Thoracic aorta (tissue), 2 donors: Measurements from ENCODE around the gene PIGT. TPM values are rescaled to one million over a fixed set of nuclear protein-coding genes. Genes with fewer than 3 reads are reported as not detected.

Experiments
- ATAC-seq: fragments of 150-250 bp; one replicate; pipeline ENCODE4 v1.8.0; 2017; ENCODE audit warnings: low read depth; ENCODE audit not compliant: insufficient number of reproducible peaks, low FRiP score
- DNase-seq: peaks from one replicate; pipeline ENCODE4 v3.0.0-alpha.2; 2020; ENCODE audit warnings: low spot score
- H3K27ac ChIP-seq, 2 donors: fragments of 200-600 bp; sonication (generic); 1 replicate in 1 of 2; 2 replicates in 1 of 2; pipeline ENCODE4 v1.5.1; 2016; ENCODE audit warnings: mild to moderate bottlenecking in 2 of 2, moderate library complexity in 2 of 2
- H3K27me3 ChIP-seq: fragments of 200-600 bp; sonication (generic); replicated peaks from 2 replicates; pipeline ENCODE4 v1.6.0; 2016; ENCODE audit warnings: mild to moderate bottlenecking; ENCODE audit not compliant: insufficient read depth
- H3K36me3 ChIP-seq: fragments of 200-600 bp; sonication (generic); one replicate; pipeline ENCODE4 v1.5.1; 2016
- H3K4me1 ChIP-seq, 2 donors: fragments of 200-600 bp; sonication (generic); 1 replicate in 1 of 2; 2 replicates in 1 of 2; pipeline versions ENCODE4 v1.5.1 to v1.6.0; 2016; ENCODE audit warnings: low read depth in 2 of 2, mild to moderate bottlenecking in 1 of 2; ENCODE audit not compliant: control insufficient read depth in 1 of 2
- H3K4me3 ChIP-seq: fragments of 200-600 bp; sonication (generic); 2 replicates; pipeline ENCODE4 v1.5.1; 2016; ENCODE audit warnings: mild to moderate bottlenecking
- H3K9me3 ChIP-seq: fragments of 200-600 bp; sonication (generic); 2 replicates; pipeline ENCODE4 v1.5.1; 2016
- total RNA-seq, 2 donors: library from RNA; depleted of rRNA; stranded (reverse); fragments of >200 nt; gene quantifications; one replicate each; pipeline versions ENCODE4 v1.1.0 to v1.2.3, GENCODE V29; 2016
- TF ChIP-seq, protein P1 (sequence below): fragments of 200-600 bp; sonication (generic); IDR thresholded peaks from one replicate; pipeline ENCODE4 v1.5.1; 2019; ENCODE audit warnings: antibody characterized with exemption

Gene PIGT
- total RNA-seq, 2 donors from 2014 or later: 117 to 169 TPM

DNA sequence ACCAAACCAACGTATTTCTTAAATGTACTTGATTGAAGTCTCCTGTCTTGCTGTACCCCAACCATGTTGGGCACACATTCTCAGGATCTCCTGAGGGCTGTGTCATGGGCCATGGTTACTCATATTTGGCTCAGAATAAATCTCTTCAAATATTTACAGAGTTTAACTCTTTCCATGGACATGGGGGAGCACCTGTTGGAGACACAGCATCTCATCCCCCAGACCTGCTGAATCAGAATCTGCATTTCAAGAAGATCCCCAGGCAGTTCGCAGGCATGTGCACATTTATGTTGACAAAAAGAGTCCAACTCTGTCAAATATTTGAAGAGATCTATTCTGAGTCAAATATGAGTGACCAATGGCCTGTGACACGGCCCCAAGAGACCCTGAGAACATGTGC is 24.5 kb downstream of the PIGT start:
- DNase-seq: no peak
- TF ChIP-seq, protein P1, sequence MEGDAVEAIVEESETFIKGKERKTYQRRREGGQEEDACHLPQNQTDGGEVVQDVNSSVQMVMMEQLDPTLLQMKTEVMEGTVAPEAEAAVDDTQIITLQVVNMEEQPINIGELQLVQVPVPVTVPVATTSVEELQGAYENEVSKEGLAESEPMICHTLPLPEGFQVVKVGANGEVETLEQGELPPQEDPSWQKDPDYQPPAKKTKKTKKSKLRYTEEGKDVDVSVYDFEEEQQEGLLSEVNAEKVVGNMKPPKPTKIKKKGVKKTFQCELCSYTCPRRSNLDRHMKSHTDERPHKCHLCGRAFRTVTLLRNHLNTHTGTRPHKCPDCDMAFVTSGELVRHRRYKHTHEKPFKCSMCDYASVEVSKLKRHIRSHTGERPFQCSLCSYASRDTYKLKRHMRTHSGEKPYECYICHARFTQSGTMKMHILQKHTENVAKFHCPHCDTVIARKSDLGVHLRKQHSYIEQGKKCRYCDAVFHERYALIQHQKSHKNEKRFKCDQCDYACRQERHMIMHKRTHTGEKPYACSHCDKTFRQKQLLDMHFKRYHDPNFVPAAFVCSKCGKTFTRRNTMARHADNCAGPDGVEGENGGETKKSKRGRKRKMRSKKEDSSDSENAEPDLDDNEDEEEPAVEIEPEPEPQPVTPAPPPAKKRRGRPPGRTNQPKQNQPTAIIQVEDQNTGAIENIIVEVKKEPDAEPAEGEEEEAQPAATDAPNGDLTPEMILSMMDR: no peak
- H3K4me3 ChIP-seq: no peak overlapping the region
- no peaks in the 10 kb centered on the region for H3K36me3 ChIP-seq
- H3K27me3 ChIP-seq: no peaks in the 10 kb centered on the region
- no peak for ATAC-seq
- no peak overlapping the region for H3K27ac ChIP-seq
- H3K4me1 ChIP-seq: peaks cover 0 to 7% of the 10 kb centered on the region in 2 donors
- no peaks in the 10 kb centered on the region for H3K9me3 ChIP-seq

DNA sequence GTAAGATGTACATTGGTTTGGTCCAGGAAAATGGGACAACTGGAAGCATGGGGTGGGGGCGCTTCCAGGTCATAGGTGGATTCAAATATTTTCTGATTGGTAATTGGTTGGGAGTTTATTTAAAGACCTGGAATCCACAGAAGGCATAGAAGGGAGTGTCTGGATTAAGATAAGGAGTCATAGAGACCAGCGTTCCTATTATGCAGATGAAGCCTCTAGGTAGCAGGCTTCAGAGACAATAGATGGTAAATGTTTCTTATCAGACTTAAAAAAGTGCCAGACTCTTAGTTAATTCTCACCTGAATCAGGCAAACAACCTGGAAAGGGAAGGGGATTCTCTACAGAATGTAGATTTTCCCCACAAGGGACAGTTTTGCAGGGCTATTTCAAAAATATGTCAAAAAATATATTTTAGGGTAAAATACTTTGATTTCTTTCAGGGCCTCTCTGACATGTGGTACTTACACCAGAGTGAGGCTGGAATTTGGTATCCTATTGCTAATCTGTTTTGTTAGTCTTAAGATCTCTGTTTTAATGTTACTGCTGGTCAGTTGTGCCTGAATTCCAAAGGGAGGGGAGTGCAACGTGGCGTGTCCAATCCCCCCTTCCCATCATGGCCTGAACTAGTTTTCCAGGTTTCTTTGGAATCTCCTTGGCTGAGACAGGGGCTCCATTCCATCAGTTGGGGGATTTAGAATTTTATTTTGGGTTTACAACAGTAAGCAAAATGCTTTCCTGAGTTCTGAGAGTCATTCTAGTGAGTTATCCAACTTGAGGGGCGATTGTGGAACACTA is 25.1 kb downstream of the PIGT start:
- TF ChIP-seq, protein P1: no peak
- DNase-seq (no peak), ATAC-seq (no peak)
- Histone ChIP-seq H3K36me3 (no peaks in the 10 kb centered on the region), H3K4me1 (peaks cover 0 to 6% of the 10 kb centered on the region in 2 donors), H3K27me3 (no peaks in the 10 kb centered on the region), H3K27ac (no peak overlapping the region), H3K4me3 (no peak overlapping the region), H3K9me3 (no peaks in the 10 kb centered on the region)

DNA sequence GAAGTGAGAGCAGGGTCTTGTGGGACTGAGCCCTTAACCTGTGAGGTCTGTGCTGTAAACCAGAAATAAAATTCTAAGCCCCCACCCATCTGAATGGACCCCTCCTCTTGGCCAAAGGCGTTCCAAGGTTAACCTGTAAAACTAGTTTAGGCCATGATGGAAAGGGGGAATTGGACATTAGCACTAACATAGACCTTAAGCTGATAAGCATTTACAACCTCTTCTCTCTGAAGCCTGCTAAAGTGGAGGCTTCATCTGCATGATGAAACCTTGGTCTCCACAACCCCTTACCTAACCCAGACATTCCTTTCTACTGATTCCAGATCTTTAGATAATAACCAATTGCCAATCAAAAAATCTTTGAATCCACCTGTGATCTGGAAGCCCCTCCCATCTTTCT is 25.8 kb downstream of the PIGT start:
- Histone ChIP-seq H3K9me3 (no peaks in the 10 kb centered on the region), H3K27me3 (no peaks in the 10 kb centered on the region), H3K4me1 (no peaks in the 10 kb centered on the region), H3K36me3 (no peaks in the 10 kb centered on the region), H3K27ac (no peak overlapping the region), H3K4me3 (no peak overlapping the region)
- no peak for ATAC-seq
- no peak for DNase-seq
- TF ChIP-seq, protein P1: no peak

DNA sequence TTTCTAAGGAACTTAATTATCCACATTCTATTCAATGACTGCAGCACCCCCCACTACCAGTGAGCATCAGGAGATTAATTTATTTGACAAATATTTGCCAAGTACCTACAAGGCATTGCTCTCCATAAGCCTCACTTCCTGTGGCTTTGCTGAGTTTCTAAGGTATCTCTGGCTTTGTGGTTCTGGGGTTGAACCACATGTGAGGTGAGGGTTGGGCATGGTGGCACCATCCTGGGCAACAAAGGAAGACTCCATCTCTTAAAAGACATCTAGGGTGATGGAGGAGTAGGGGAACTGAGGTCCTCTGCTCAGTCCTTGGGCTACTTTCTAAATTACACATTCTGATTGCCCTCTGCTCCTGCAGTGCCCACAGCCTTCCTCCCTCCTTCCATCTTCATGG is 28.1 kb downstream of the PIGT start:
- ATAC-seq: no peak
- TF ChIP-seq, protein P1: no peak
- DNase-seq: no peak
- Histone ChIP-seq H3K9me3 (no peaks in the 10 kb centered on the region), H3K4me1 (peaks cover 2 to 3% of the 10 kb centered on the region in 2 donors), H3K4me3 (no peak overlapping the region), H3K36me3 (no peaks in the 10 kb centered on the region), H3K27me3 (no peaks in the 10 kb centered on the region), H3K27ac (no peak overlapping the region)

DNA sequence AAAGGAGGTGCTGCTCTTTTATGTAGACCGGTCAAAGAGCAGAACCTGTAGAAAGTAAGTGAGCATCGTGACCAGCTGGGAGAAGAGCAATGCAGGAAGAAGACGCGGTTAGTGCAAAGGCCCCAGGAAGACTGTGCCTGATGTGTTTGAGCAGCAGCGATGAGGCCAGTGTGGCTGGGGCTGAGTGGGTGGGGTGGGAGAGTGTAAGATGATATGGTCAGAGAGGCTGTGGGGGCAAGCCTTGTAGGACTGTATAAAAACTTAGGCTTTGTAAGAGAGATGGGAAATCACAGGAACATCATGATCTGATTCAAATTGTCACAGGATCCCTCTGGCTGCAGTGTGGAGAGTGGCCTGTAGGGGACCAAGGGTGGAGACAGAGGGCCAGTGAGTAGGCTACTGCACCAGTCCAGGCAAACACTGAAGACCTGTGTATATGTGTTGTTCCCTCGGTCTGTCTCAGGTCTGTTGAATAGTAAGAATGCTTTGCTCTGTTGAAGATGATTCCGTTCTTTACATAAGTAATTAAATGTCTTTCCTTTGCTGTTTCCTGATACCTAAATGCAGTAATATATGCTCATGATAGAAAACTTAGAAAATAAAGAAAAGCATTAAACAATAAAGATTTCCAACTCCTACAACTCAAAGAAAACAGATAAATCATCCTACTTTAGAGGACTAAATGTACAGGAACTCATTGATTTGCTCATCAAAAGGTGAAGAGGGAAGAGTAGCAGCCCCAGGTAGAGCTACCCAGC is 30.0 kb downstream of the PIGT start:
- H3K36me3 ChIP-seq: no peaks in the 10 kb centered on the region
- no peak overlapping the region for H3K4me3 ChIP-seq
- ATAC-seq: no peak
- no peaks in the 10 kb centered on the region for H3K9me3 ChIP-seq
- TF ChIP-seq, protein P1: peak; percentile 24
- no peak for DNase-seq
- H3K27me3 ChIP-seq: no peaks in the 10 kb centered on the region
- no peak overlapping the region for H3K27ac ChIP-seq
- H3K4me1 ChIP-seq: peaks cover 2 to 16% of the 10 kb centered on the region in 2 donors
